Measurements from ENCODE around the gene WBP2. TPM values are rescaled to one million over a fixed set of nuclear protein-coding genes. Genes with fewer than 3 reads are reported as not detected.

The WBP2 gene
- total RNA-seq, 4 donors from 2014 or later, result 129 to 259 (median 148) TPM

GRCh38 chr17:75842963-75843576, 12.1 kb downstream of the WBP2 start:
- DNase-seq, result no peak
- H3K9me3 ChIP-seq, result no peaks in the 10 kb centered on the region
- no peak for TF ChIP-seq POLR2A (IDR thresholded peaks at IDR 0.05)
- no peak for TF ChIP-seq CTCF (IDR thresholded peaks at IDR 0.05 in 4 of 5, conservative IDR thresholded peaks at IDR 0.05 in 1 of 5)
- in situ Hi-C loops (cut with MboI; ENCODE audit: low sequenced_read_pairs in 4 of 4) (no loop called here), intact Hi-C loops (cut with DNase I; ENCODE audit: low total_unique reads) (no loop called here)
- H3K27me3 ChIP-seq, result no peaks in the 10 kb centered on the region
- H3K4me3 ChIP-seq, result peak overlapping the region in 1 of 4 donors; percentile 16
- ATAC-seq, result no peak
- H3K36me3 ChIP-seq, result peaks cover 0 to 34% of the 10 kb centered on the region in 2 donors
- peak overlapping the region in 3 of 4 donors; percentile 95 to 99 (median 95) for H3K27ac ChIP-seq
- H3K4me1 ChIP-seq, result peaks cover 34 to 35% of the 10 kb centered on the region in 2 donors

GRCh38 chr17:75842411-75842810, 12.7 kb downstream of the WBP2 start:
- in situ Hi-C loops (cut with MboI; ENCODE audit: low sequenced_read_pairs in 4 of 4), result no loop called here
- Histone ChIP-seq H3K9me3 (no peaks in the 10 kb centered on the region), H3K27me3 (no peaks in the 10 kb centered on the region), H3K4me1 (peaks cover 27 to 28% of the 10 kb centered on the region in 2 donors), H3K36me3 (peaks cover 0 to 27% of the 10 kb centered on the region in 2 donors), H3K27ac (no peak overlapping the region), H3K4me3 (no peak overlapping the region)
- DNase-seq, result no peak
- intact Hi-C loops (cut with DNase I; ENCODE audit: low total_unique reads), result no loop called here
- ATAC-seq, result no peak
- TF ChIP-seq CTCF (IDR thresholded peaks at IDR 0.05 in 4 of 5, conservative IDR thresholded peaks at IDR 0.05 in 1 of 5) (no peak), POLR2A (IDR thresholded peaks at IDR 0.05) (no peak)

DNA sequence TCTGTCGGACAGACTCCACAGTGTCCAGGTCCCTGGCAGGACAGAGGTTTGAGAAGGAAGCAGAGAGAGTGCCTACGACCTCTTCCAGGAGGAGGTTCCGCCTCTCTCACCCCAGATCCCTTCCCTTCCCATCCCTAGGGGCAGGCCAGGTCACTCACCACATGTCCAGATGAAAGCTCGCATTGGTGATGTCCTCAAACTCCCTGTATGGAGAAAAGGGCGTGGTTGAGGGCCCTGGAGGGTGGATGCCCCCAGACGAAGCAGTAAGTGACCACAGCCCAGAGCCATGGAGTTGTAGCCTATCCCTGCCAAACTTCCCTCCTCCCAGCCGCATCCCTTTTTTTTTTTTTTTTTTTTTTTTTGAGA, 14.4 kb downstream of the WBP2 start:
- no peaks in the 10 kb centered on the region for H3K27me3 ChIP-seq
- intact Hi-C loops (cut with DNase I; ENCODE audit: low total_unique reads) (no loop called here), in situ Hi-C loops (cut with MboI; ENCODE audit: low sequenced_read_pairs in 4 of 4) (no loop called here)
- H3K27ac ChIP-seq, result no peak overlapping the region
- TF ChIP-seq CTCF (IDR thresholded peaks at IDR 0.05 in 4 of 5, conservative IDR thresholded peaks at IDR 0.05 in 1 of 5) (no peak), POLR2A (IDR thresholded peaks at IDR 0.05) (no peak)
- no peak for DNase-seq
- no peaks in the 10 kb centered on the region for H3K9me3 ChIP-seq
- H3K36me3 ChIP-seq, result peaks cover 0 to 21% of the 10 kb centered on the region in 2 donors
- H3K4me1 ChIP-seq, result peaks cover 11 to 15% of the 10 kb centered on the region in 2 donors
- no peak overlapping the region for H3K4me3 ChIP-seq
- no peak for ATAC-seq

GRCh38 chr17:75839942-75840798, 15.0 kb downstream of the WBP2 start:
- Histone ChIP-seq H3K4me3 (no peak overlapping the region), H3K9me3 (no peaks in the 10 kb centered on the region), H3K27me3 (no peaks in the 10 kb centered on the region), H3K36me3 (peaks cover 0 to 20% of the 10 kb centered on the region in 2 donors), H3K27ac (no peak overlapping the region), H3K4me1 (peaks cover 5 to 9% of the 10 kb centered on the region in 2 donors)
- DNase-seq, result no peak
- in situ Hi-C loops (cut with MboI; ENCODE audit: low sequenced_read_pairs in 4 of 4), result no loop called here
- intact Hi-C loops (cut with DNase I; ENCODE audit: low total_unique reads), result no loop called here
- no peak for ATAC-seq
- no peak for TF ChIP-seq CTCF (IDR thresholded peaks at IDR 0.05 in 4 of 5, conservative IDR thresholded peaks at IDR 0.05 in 1 of 5)
- TF ChIP-seq POLR2A (IDR thresholded peaks at IDR 0.05), result no peak
